Ectodermal cell (in vitro differentiated cells): Measurements from ENCODE around the gene OR1I1.

Source experiments
- H3K27ac ChIP-seq: 2 replicates; pipeline ENCODE4 v1.7.0; 2013; ENCODE audit warnings: mild to moderate bottlenecking, low read depth, low read length; ENCODE audit not compliant: insufficient read depth, poor library complexity, severe bottlenecking
- H3K27me3 ChIP-seq: 2 replicates; pipeline ENCODE4 v1.7.0; 2013; ENCODE audit warnings: mild to moderate bottlenecking, low read length; ENCODE audit not compliant: insufficient read depth, control insufficient read depth, poor library complexity, severe bottlenecking
- H3K36me3 ChIP-seq: one replicate; pipeline ENCODE4 v1.7.0; 2013; ENCODE audit warnings: low read length; ENCODE audit not compliant: control insufficient read depth, insufficient read depth
- H3K4me1 ChIP-seq: one replicate; pipeline ENCODE4 v1.7.0; 2013; ENCODE audit warnings: low read length; ENCODE audit not compliant: control insufficient read depth, insufficient read depth
- H3K4me3 ChIP-seq: 2 replicates; pipeline ENCODE4 v1.7.0; 2013; ENCODE audit warnings: low read depth, low read length, control low read depth; ENCODE audit not compliant: insufficient read depth
- H3K9me3 ChIP-seq: 2 replicates; pipeline ENCODE4 v1.7.0; 2013; ENCODE audit warnings: mild to moderate bottlenecking, low read length, moderate library complexity; ENCODE audit not compliant: control insufficient read depth
- WGBS, 2 experiments: methylation state at CpG; one replicate each; pipeline ENCODE4 v1.1.7; 2013; ENCODE audit warnings: missing lambda C conversion rate in 2 of 2; 5-methylcytosine and 5-hydroxymethylcytosine counted together

OR1I1 gene

DNA sequence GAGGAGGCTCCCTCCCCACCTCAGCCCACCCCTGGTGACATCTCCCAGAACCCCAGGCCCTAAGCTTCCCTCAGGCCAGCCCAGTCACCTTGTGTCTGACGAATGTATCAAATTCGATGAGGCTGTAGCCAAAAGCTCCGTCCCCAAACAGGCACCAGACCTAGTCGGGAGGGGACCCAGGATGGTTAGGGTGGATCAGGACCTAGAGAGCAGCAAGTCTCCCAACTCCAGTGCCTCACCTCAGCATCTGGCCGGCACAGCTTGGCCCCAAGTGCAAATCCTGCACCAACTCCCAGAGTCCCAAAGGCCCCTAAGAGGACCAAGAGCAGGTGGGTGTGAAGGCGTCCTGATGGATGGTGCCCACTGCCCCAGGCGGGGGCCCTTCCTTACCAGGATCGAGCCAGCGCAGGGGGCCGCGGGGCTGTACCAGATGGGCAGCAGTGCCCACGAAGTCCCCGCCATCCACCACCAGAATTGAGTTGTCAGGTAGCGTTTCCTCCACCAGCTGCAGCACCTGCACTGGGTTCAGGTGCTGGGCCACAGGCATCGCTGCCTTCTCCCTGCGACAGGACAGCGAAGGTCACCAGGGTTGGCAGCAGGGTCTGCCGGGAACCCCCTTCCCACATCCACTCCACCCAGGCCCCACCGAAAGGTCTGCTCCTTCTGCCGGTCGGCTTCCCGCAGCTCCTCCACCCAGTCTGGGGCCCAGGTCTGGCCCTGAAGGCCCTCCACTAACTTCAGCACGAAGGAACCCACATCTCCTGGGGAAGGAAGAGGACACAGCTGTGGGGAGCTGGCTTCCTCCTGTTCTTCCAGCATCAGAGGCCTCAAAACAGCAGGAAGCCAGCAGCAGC is 34.0 kb downstream of the OR1I1 start:
- H3K27ac ChIP-seq, result no peak overlapping the region
- 92% methylated on average over 23 of the region's 23 CpGs for WGBS, 2 experiments
- no peaks in the 10 kb centered on the region for H3K4me1 ChIP-seq
- no peaks in the 10 kb centered on the region for H3K27me3 ChIP-seq
- peaks cover 52% of the 10 kb centered on the region for H3K36me3 ChIP-seq
- H3K9me3 ChIP-seq, result no peaks in the 10 kb centered on the region
- no peak overlapping the region for H3K4me3 ChIP-seq

DNA sequence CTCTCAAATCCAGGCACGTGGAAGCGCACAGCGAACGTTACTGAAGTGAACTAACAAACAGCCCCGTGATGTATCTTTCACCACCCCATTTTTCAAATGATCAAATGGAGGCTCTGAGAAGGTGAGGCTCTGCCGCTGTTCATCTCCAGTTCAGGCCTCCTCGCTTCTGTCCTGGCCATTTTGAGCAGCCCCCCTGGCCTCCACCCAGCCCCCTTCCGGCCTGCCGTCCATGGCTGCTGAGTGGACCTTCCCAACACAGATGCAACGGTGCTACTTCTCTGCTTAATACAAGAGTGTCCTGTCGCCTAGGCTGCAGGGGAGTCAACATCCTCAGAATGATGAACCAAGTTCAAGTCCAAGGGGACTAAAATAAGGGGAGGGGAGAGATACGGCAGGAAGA is 34.8 kb downstream of the OR1I1 start:
- 95 to 96% methylated on average over 12 of the region's 12 CpGs for WGBS, 2 experiments
- Histone ChIP-seq H3K9me3 (no peaks in the 10 kb centered on the region), H3K27ac (no peak overlapping the region), H3K4me1 (no peaks in the 10 kb centered on the region), H3K4me3 (no peak overlapping the region), H3K36me3 (peaks cover 43% of the 10 kb centered on the region), H3K27me3 (no peaks in the 10 kb centered on the region)

DNA sequence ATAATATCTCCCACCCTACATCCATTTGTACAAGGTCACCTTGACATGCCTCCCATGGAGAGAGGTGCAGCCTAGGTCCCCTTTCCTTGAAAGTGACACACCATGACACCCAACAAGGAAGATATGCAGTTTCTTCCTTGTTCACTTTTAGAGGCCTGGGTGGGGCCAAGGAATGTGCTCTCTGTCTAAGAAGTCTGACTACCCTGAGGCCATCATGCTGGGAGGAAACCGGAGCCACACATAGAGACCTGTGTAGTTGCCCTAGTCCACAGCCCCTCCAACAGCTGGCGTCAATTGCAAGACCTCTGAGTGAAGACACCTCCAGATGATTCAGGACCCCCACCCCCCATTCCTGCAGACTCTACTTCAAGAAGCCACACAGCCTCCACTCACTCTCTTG is 36.2 kb downstream of the OR1I1 start:
- no peaks in the 10 kb centered on the region for H3K27me3 ChIP-seq
- no peaks in the 10 kb centered on the region for H3K4me1 ChIP-seq
- H3K4me3 ChIP-seq, result no peak overlapping the region
- H3K9me3 ChIP-seq, result no peaks in the 10 kb centered on the region
- no peak overlapping the region for H3K27ac ChIP-seq
- peaks cover 34% of the 10 kb centered on the region for H3K36me3 ChIP-seq
- WGBS, 2 experiments, result 90 to 92% methylated on average over 2 of the region's 2 CpGs

DNA sequence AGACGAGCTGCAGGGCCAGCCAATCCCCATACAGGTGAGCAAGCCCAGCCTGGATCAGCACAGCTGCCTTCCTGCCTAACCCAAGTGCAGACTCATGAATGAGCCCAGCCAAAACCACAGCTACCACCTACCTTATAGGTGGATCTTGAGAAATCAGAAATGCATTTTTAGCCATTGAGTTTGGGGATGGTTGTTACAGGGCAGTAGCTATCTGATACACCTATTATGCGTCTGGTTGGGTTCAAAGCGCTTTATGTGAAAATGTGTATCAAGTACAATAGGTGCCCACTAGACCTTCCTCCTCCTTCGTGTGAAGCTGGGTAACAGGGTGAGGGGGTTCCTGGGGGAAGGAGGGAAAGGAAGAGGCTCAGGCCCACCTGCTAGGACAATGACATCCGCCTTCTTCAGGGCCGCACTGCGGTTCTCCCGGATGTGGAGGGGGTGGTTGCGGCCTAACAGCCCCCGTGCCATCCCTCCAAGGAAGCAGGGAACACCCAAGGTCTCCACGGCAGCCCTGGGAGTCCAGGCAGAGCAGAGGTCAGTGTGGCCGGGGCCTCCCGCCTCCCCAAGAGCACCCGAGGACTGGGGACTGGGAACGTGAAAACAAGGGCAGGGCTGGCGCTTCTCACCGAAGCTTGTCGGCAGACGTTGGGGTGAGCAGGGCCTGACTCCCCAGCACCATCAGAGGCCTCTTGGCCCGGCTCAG is 36.9 kb downstream of the OR1I1 start:
- H3K27ac ChIP-seq, result no peak overlapping the region
- H3K27me3 ChIP-seq, result no peaks in the 10 kb centered on the region
- no peaks in the 10 kb centered on the region for H3K9me3 ChIP-seq
- no peak overlapping the region for H3K4me3 ChIP-seq
- H3K4me1 ChIP-seq, result no peaks in the 10 kb centered on the region
- 95 to 96% methylated on average over 20 of the region's 20 CpGs for WGBS, 2 experiments
- H3K36me3 ChIP-seq, result peaks cover 28% of the 10 kb centered on the region

DNA sequence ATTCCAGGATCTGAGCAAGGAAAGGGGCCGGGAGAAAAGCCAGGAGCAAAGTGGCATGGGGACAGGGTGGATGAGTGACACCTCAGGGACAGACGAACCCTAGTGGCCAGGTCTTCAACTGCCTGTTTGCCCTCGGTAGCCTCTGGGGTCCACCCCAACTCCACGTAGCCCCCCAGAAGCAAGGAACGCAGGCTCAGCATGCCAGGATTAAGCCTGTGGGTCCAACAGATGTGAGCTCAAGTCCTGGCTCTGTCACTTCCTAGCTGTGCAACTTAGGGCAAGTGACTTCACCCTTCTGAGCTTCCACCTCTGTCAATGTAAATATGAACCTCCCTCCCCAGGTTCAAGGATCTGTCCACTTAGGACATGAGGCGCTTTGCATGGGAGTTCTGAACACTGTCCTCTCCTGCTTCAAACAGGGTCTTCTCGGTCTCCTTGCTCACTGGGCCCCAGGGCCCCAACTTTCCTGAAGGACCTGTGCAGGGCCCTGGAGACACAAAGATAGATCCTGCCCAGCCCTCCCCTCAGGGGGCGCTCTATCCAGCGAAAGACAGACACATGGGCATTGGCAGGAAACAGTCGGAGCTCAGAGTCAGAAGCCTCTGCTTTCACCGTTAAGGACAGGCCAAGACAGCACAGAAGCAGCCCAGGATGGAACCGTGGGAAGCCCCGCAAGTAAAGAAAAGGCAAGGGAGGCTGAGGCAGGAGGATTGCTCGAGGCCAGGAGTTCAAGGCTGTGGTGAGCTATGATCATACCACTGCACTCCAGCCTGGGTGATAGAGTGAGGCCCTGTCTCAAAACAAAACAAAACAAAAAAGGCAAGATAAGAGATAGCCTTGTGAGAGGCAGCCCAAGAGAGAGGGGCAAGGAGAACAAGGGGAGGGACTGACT is 38.4 kb downstream of the OR1I1 start:
- Histone ChIP-seq H3K36me3 (peaks cover 20% of the 10 kb centered on the region), H3K27ac (no peak overlapping the region), H3K9me3 (no peaks in the 10 kb centered on the region), H3K4me3 (no peak overlapping the region), H3K27me3 (no peaks in the 10 kb centered on the region), H3K4me1 (peaks cover 3% of the 10 kb centered on the region)
- WGBS, 2 experiments, result 92 to 95% methylated on average over 14 of the region's 14 CpGs

DNA sequence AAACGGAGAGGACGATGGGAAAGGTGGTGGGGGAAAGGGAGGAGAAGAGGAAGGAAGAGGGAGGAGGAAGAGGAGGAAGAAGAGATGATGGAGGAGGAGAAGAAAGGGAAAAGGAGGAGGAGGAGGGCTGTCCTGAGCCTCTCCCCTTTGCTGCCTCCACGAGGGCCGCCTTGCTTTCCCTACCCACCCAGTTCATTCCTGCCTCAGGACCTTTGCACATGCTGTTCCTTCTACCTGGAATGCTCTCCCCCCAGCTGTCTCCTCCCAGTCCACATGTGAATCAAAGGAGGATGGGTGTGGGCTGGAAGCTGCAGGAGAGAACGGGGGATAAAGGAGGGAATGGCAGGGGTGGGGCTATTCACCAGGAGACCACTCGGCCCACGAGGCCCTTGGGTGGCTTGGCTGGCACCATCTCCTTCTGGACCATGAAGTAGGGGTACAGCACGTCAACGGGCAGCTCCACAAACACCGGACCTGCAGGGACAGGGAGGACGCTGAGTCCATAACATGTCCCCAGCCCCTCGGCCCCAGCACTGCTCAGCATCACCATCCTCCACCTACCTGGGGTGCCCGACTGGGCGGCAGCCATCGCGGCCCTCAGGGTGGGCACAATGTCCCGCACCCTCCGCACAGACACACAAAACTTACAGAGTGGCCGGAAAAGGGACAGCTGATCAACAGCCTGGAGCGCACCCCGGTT is 40.5 kb downstream of the OR1I1 start:
- Histone ChIP-seq H3K4me3 (no peak overlapping the region), H3K27me3 (no peaks in the 10 kb centered on the region), H3K4me1 (peaks cover 3% of the 10 kb centered on the region), H3K9me3 (no peaks in the 10 kb centered on the region), H3K36me3 (peaks cover 20% of the 10 kb centered on the region), H3K27ac (no peak overlapping the region)
- WGBS, 2 experiments, result 96% methylated on average over 21 of the region's 21 CpGs

DNA sequence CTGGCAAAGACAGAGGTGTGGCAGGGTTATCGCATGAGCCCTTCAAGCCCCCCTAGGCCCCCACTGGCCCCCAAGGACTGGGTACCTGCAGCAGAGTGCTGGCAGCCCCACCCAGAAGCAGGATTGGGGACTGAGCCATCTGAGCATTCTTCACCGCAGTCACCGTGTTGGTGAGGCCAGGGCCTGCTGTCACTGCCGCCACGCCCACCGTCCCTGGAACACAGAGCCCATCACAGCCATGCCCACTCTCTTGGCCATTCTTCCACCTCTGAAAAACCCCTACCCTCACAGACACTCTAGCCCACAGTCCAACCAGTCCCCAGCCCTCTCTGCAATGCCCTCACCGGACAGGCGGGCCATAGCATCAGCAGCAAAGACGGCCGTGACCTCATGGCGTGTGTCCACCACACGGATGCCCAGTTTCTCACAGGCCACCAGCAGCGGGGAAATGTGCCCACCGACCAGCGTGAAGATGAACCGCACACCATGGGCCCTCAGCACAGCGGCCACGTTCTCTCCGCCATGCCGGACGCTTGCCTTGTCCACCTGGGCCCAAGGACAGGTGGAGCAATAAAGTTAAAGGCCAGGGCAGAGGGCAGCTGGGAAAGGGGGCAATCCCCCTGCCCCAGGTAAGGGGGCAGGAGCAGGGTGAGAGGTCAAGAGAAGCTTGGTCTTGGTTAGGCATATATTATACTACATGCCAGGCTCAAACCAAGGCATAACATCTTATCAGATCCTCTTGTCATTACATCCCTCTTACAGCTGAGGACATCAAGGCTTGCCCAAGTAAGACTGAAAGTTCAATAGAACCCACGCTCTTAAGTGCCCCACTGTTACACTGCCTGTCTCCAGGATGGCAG is 41.2 kb downstream of the OR1I1 start:
- WGBS, 2 experiments, result 95 to 96% methylated on average over 22 of the region's 22 CpGs
- H3K36me3 ChIP-seq, result peaks cover 16% of the 10 kb centered on the region
- H3K27ac ChIP-seq, result no peak overlapping the region
- no peaks in the 10 kb centered on the region for H3K9me3 ChIP-seq
- no peak overlapping the region for H3K4me3 ChIP-seq
- H3K4me1 ChIP-seq, result peaks cover 3% of the 10 kb centered on the region
- H3K27me3 ChIP-seq, result no peaks in the 10 kb centered on the region

DNA sequence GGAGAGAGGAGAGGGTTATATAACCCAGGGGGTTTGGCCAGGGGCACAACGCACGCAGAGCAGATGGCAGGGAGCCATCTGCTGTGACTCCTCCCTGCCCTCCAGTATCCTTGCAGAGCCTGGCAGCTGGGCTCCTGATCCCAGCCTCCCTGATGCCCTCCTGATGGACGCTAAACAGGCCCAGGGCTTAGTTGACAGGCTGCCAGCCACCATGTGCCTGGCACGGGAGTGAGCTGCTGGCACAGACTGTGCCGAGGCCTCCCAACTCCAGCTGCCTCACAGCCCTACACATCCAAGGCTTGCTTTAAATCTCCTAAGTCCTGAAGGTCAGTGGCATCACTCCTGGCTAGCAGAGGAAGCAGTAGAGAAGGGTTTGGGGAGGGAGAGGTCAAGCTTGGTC is 41.9 kb downstream of the OR1I1 start:
- H3K36me3 ChIP-seq, result peaks cover 9% of the 10 kb centered on the region
- no peak overlapping the region for H3K27ac ChIP-seq
- 94 to 95% methylated on average over 5 of the region's 5 CpGs for WGBS, 2 experiments
- H3K27me3 ChIP-seq, result no peaks in the 10 kb centered on the region
- H3K9me3 ChIP-seq, result no peaks in the 10 kb centered on the region
- H3K4me1 ChIP-seq, result peaks cover 3% of the 10 kb centered on the region
- no peak overlapping the region for H3K4me3 ChIP-seq

DNA sequence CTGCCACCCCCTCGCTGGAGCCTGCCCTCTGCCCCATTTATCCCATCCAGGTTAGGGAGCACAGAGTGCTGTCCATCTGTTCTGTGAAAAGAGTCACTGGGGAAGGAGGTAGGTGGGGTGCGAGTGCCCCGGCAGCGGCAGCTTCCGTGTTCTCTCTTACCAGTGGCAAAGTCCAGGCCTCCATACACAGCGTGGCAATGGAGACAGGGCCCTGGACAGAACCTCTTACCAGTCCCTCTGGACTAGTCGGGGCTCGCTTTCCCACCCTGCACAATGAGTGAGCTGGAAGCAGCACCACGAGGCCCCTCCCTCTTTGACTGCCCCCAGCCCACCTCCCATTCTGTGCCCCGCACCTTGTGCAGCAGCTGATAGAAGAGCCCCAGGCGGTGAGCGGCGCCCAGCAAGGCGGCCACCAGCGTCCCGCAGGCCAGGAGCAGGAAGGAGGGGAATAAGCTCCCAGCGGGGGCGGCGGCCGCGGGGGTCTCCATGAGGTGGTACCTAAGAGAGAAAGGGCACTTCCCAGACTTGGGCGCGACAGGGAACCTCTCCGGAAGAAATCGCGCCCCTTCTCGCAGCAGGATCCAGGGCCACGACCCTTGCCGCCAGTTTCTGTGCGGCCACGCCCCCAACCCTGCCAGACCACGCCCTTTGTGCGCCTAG is 42.7 kb downstream of the OR1I1 start:
- H3K27ac ChIP-seq, result no peak overlapping the region
- H3K27me3 ChIP-seq, result no peaks in the 10 kb centered on the region
- WGBS, 2 experiments, result 7 to 9% methylated on average over 33 of the region's 33 CpGs
- H3K4me1 ChIP-seq, result peaks cover 3% of the 10 kb centered on the region
- H3K4me3 ChIP-seq, result peak overlapping the region; percentile 77
- peaks cover 4% of the 10 kb centered on the region for H3K36me3 ChIP-seq
- H3K9me3 ChIP-seq, result no peaks in the 10 kb centered on the region
